NCI-H2196 (cell line): Measurements from ENCODE around the gene KCNT1.

Source experiments
- DNase-seq: peaks from one replicate; lab custom pipeline; 2025; ENCODE audit not compliant: unreplicated experiment; lab: John Stamatoyannopoulos, UW

KCNT1 gene

GRCh38 chr9:135794361-135794885, 92.4 kb downstream of the KCNT1 start:
- DNase-seq = no peak

DNA sequence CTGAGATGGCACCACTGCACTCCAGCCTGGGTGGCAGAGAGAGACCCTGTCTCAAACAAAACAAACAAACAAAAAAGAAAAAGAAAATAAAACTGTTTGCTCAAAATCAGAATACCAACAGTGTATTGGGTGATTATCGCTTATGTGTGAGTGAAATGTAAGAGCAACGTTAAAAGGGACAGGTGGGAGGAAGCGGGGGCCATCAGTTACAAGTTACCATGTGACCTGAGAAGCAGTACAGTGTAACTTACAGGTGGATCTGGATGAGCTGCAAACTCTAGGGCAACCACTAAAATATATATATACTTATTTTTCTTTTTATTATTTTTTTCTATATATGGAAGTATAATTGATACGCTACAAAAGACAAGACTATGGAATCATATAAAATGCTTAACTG, 93.4 kb downstream of the KCNT1 start:
- no peak for DNase-seq

DNA sequence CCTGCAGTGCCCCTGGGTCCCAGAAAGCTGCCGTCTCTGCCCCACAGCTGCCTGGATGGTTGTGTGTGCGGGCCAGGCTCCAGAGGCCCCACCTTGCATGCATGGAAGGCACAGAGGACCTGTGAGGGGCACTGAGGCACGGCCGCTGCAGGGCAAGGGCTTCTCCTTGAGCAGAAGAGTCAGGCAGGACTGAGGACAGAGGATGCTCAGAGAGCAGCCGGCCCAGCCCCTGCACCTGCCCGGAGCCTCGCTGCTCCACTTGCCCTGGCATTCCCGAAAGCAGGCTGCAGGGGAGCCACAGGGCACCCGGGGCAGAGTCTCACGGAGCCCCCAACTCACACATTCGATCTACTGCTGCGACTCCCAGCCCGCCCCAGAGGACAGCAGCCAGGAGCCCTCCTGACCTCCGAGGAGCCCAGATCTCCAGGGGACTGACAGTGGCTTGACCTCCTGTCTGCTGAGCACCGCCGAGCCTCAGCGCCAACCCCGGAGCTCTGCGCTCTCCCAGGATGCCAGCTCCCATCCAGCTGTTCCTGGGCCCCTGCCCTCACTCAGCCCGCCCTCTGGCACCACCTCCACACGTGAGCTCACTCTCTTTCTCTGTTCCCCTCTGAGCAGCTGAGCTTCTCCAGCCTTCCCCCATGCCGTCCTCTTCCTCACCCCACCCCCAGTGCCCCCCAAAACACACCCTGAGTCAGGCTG, 95.0 kb downstream of the KCNT1 start:
- peak; percentile 3 for DNase-seq

DNA sequence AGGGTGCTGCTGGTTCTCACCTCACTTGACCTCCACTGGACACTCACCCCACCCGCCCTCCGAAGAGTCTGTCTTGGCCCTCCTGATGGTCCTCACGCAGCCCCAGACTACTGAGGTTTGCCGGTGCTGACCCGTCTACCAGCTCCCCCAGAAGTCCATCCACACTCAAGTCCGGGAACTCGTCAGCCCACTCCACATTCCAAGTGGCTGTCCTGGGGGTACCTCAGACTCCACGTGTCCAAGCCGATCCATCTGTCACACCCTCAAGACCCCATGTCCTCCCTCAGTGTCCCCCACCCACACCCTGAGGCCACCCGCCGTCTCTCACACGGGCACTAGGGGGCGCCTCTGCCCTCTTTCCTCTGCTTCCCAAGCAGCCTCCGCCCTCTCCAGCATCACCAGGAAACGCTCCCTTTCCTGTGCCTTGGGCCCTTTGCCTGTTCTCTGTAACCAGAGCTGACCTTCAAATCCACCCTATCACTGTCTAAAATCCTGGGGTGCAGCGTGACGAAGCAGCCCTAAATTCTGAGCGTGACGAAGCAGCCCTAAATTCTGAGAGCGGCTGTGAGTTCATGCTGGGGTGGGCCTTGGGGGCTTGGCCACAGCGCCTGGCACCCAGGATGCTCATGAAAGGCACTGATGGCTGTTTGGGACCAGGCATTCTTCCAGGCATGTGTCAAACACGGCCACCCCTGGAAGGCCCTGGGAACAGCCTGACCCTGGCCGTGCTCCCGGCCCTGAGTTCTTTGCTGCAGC, 95.7 kb downstream of the KCNT1 start:
- DNase-seq = peak; percentile 60

- no peak for DNase-seq
These were observed 96.2 kb downstream of the KCNT1 start for GRCh38 chr9:135798263-135798585.

DNA sequence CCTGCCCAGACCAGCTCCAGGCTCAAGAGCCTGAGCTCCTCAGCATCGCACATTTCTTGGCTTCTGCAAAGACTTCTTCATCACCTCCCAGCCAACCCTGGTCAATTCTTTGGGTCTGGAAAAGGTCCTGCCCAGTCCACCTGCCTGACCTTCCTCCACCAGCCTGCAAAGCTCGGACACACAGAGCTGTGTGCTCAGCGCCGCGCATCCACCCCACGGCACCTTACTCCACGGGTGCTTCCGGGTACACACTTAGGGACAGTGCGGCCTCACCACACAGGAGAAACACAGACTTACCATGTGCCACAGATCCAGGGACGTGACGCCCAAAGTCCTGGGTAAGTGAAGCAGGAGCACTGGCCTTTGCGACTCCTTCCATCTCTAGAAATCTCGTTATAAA, 97.3 kb downstream of the KCNT1 start:
- no peak for DNase-seq

DNA sequence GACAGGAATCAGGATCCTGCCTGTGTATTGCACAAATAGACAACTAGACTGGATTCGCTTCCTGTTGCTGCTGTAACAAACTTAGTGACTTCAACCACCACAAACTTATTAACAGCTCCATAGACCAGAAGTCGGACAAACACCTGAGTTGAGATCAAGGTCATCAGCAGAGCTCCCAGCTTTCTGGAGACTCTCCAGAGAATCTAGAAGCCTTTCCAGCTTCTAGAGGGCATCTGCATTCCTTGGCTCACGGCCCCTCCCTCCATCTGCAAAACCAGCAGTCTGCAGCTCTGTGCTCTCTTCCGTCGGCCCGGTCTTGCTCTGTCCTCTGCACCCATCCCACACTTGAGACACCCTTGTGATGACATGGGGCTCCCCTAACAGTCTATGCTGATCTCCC, 99.1 kb downstream of the KCNT1 start:
- DNase-seq = no peak

- no peak for DNase-seq
These were observed 101.0 kb downstream of the KCNT1 start for GRCh38 chr9:135802876-135803419.

DNA sequence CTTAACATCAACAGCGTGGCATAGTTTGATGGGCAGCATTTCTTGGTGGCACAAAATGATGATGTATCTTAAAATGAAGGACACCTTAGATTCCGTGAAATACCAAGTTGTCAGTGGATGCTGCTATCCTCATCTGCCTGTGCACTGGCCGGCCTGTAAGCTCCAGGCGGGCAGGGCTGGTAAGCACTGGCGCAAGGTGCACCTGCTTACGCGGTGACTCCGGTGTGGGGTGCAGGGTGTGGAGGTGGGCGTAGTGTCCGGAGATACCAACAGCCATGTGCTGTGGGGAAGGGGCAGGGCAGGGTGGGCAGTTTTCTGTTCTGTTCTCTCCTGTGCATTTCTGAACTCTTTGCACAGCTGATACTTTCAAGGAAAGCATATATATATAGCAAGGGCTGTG, 101.5 kb downstream of the KCNT1 start:
- DNase-seq = no peak

GRCh38 chr9:135804581-135805421, 102.8 kb downstream of the KCNT1 start:
- no peak for DNase-seq

- DNase-seq = no peak
These were observed 103.5 kb downstream of the KCNT1 start for GRCh38 chr9:135805422-135806022.

DNA sequence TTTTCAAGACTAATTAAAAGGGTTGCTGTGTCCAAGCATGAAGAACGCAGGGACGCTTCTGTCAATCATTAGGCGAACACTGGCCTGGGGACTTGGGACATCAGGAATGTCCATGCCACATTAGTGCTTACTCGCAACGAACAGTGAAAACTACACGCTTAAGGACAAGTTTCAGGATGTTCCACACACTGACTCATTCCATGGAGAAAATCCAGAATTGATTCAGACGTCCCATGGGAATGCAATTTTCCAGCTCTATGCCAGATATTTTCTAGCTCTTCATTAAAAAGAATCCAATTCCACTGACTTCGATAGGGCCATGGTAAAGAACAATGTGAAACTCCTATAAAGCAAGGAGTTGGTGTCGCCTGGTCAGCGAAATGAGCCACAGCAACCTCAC, 107.2 kb downstream of the KCNT1 start:
- no peak for DNase-seq

DNA sequence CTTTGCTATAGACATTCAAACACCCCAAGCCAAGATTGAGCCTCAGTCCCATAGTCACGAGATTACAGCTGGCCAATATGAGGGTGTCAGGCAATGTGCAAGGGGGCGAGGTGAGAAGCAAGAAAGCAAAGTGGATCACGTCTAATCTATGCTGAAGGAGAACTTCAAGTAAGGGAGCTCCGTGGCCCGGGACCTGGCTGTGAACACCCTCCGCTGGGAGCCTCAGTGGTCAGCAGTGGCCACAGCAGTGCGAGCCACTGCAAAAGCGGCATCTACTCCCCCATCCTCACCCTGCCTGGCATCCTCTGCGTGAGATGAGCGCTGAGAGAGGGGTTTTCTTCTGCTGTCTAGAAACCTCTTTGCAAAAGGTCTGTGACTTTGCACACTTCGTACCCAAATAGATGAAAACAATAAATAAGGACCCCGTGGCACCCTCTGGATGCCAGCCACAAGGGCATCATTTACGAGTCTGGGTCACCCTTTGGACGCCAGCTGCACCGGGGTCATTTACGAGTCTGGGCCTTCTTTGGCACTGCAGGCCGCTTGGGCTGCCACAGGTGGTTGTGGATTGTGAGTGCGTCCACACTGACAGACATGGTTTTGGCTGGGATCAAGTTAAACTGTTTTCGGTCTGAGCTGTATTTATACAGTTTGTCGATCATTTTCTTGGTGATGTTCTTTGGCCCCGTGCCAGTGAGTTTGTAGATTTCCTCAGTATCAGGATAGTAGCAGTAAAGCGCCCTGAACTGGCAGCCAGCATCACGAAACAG, 109.0 kb downstream of the KCNT1 start:
- no peak for DNase-seq

DNA sequence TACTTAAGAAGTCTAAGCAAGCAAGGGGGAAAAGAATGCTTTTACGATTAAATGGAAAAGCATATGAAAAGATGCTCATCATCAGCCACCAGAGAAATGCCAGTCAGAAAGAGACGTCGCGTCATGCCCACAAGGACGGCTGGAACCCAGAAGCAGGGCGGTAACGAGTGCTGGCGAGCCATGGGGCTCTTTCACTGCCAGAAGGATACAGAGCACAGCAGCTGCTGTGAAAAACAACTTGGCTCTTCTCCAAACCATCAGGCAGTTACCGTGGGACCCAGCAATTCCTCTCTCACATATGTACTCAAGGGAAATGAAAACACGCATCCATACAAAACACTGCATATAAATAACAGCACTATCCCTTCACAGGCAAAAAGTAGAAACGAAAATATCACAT, 109.8 kb downstream of the KCNT1 start:
- DNase-seq = peak; percentile 57

GRCh38 chr9:135812961-135813360, 111.0 kb downstream of the KCNT1 start:
- no peak for DNase-seq

DNA sequence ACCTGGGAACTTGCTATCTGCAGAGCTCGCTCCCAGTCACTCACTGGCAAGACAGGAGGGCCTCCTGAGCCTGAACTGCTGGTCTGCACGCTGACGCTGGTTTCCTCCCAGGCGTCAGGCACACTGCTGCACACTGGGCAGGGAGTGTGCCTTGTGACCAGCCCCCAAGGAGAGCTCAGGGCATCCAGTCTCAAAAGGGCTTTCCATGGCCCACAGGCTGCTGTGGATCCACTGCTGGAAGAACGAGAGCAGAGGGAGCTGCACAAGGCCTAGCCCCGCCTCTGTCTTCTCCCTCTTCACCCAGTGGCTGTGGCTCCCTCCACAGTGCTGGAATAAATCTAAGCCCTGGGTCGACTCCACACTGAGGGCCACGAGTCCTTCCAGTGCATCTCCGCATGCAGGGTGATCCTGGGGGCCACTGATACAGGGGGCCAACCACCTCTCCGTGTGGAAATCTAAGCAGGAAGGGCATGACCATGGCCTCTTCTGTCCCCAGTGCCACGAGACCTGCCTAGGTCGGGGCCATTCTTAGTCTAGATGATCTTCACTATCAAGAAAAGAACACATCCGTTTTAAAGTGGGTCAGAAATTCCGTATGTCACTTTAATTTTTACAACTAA, 111.8 kb downstream of the KCNT1 start:
- DNase-seq = no peak

DNA sequence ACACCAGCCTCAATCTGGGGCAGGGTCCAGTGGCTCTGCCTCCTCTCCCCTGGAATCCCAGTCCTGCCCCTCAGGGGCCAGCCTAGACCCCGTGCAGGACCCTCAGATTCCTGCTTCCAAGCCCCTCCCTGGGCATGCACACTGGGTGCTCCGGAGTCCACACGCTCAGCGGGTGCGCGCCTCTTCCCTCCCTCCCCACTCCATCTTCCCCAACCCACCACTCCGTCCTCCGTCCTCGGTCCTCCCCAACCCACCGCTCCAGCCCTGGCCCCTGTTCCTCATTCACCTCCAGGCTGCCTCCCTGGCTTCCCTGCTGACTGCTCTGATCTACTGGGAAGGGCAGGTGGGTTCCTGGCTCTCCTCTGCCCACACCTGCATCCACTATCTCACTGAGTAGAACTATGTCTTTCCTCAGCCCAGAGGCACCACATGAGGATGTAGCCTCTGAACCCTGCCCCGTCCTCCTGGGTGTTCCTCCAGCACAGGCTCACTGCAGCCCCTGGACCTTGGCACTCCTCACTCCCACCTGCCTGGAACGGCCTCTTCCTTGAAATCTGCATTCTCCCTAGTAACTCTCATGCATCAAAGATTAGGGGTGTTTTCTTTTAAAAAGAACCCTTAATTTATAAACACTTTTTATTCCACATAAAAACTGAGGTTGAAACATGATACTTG, 112.6 kb downstream of the KCNT1 start:
- DNase-seq = no peak

DNA sequence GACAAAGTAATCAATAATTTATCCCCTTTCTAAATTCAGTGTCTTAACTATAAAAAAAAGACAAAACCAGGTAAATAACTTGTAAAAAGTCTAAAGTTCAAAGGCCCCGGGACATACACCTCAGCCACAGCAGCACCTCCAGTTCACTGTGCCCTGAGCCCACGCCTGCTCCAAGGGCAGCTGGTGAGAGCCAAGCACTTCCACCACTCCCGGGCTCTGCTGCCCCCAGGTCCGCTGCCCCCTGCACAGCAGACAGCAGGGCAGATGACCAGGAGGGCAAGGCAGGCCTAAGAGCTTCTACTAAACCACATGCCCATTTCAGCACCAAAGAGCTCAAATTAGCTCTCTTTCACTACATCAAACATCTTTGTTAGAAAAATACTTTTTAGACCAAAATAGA, 113.4 kb downstream of the KCNT1 start:
- DNase-seq = no peak
